Kasumi-1 (cell line): Measurements from ENCODE around the gene ERGIC2.

ENCODE experiments used
- DNase-seq, 2 experiments: peaks; one replicate each; lab custom pipeline; 2025; lab: John Stamatoyannopoulos, UW

ERGIC2 gene

GRCh38 chr12:29374913-29375312 is 6.1 kb downstream of the ERGIC2 start:
- DNase-seq, result no peak

- DNase-seq, result no peak
Measured at GRCh38 chr12:29374012-29374411, 7.0 kb downstream of the ERGIC2 start.

GRCh38 chr12:29365091-29365490 is 15.9 kb downstream of the ERGIC2 start:
- no peak for DNase-seq

DNA sequence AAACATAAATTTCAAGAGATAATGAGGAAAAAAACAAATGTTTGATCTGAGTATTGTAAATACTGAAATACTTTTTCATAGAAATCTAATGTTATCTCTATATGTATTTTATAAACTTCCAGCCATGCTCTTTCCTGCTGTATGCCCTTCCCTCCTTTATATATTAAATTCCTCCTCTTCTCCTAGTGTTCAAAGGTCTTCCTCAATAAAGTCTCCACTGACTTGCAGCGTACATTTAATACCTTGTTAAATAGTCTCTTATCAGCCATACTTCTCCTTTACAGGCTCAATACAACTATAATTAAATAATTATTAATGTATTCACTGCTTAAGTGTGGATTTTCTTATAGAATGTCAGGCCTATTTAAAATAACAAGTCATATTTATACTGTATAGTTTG is 26.0 kb downstream of the ERGIC2 start:
- no peak for DNase-seq

DNA sequence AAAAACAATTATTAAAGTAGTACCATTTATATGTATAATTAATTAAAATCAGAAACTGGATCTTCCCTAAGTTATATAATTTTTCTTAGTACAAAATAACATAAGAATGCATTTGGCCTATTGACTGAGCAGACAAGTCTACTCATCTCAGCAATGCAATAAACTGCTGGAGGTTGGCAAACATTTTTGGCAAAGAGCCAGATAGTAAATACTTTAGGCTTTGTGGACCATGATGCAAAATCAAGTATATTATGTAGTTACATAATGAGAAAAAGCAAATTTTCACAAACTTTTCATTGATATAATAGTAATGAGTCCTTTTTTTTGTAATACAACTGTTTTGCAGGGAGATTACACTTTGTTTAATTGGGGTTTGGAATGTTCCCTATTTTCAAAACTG is 30.9 kb downstream of the ERGIC2 start:
- DNase-seq, result no peak

- DNase-seq, result no peak
Measured at GRCh38 chr12:29346769-29347421, 34.1 kb downstream of the ERGIC2 start.

- DNase-seq, result peak in 1 of 2 experiments; percentile 15
Measured at GRCh38 chr12:29343022-29343799, 37.8 kb downstream of the ERGIC2 start.

- DNase-seq, result no peak
Measured at GRCh38 chr12:29337325-29337724, 43.6 kb downstream of the ERGIC2 start.

- no peak for DNase-seq
Measured at GRCh38 chr12:29334937-29335336, 46.0 kb downstream of the ERGIC2 start.

DNA sequence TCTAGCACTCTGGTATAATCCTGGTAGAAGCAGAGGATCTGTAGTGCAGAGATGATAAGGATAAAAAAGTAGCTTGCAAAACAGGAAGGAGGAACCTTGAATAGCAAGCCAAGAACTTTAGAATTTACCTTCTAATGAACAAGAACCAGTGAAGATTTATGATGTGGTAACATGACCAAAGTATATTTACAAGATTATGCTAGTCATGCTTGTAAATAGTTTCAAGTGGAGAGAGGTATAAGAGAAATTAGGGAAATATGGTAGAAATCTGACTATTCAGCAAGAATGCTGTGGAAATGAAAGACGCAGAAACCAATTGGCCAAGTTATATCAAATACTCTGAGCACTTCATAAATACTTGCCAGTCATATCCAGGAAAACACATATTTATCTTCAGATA is 47.8 kb downstream of the ERGIC2 start:
- DNase-seq, result no peak

DNA sequence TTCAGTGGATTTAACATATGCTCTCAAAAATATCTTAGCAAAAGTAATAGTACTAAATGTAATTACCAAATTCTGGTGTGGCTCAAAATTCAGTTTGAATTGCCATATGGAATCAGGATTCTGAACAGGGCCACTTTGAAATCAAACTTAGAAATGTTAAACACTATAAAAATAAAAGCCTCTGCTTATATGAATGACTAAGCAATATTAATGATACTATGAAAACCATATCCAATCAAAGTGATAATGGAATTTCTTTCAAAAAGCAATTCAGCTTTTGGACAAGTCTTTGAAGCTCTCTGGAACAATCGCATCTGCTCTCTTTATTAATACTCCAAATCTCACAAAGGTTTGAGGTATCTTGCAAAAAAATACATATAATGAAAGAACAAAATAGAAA is 51.6 kb downstream of the ERGIC2 start:
- no peak for DNase-seq

- no peak for DNase-seq
Measured at GRCh38 chr12:29322157-29322556, 58.8 kb downstream of the ERGIC2 start.

GRCh38 chr12:29320295-29321085 is 60.5 kb downstream of the ERGIC2 start:
- DNase-seq, result no peak

- DNase-seq, result peak; percentile 93 to 96
Measured at GRCh38 chr12:29317556-29318363, 63.2 kb downstream of the ERGIC2 start.

GRCh38 chr12:29316752-29317151 is 64.2 kb downstream of the ERGIC2 start:
- DNase-seq, result no peak

DNA sequence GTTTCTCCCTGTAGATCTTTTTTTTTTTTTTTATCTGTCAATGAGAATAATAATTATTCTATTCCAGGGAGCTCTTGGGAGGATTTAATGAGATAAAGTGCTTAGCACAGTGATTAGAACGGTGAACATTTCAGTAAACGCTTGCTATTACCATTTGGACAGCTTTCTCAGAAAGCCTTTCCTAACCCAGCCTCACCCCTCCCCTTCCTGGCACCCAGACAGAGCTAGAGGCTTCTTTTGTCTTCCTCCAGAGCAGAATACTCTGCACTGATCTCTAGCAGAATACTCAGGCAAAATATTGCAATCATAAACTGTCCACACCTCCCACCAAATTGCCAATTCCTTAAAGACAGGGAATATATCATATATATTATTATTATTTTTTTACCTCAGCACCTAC is 66.6 kb downstream of the ERGIC2 start:
- DNase-seq, result no peak

- DNase-seq, result no peak
Measured at GRCh38 chr12:29310899-29311298, 70.1 kb downstream of the ERGIC2 start.

- DNase-seq, result peak; percentile 34 to 57
Measured at GRCh38 chr12:29309320-29309902, 71.6 kb downstream of the ERGIC2 start.

DNA sequence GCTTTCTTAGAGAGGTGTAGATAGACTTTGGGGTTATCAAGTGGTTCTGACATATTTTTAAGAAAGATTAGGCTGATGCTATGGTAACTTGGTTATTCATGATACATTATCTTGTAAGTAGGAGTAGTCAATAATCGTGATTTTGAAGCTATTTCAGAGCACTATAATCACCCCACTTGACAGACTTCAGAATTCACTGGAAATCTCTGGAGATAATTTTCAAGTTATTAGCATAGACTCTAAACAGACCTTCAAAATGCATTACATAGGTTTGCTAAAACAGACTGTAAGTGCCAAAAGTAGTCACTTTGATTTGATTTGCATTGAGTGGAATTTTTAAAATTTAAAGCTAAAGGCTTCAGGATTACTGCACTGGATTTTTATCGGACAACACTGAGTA is 74.3 kb downstream of the ERGIC2 start:
- no peak for DNase-seq

GRCh38 chr12:29306266-29306665 is 74.7 kb downstream of the ERGIC2 start:
- no peak for DNase-seq

- no peak for DNase-seq
Measured at GRCh38 chr12:29304388-29304787, 76.6 kb downstream of the ERGIC2 start.

GRCh38 chr12:29301114-29301513 is 79.9 kb downstream of the ERGIC2 start:
- no peak for DNase-seq
